ENCODE results near the gene GJC1.
A peak's percentile ranks its signal among the peaks of the same experiment; 100 is the strongest.
"Not testable (repeated sequence)": the region's sequence is repeated elsewhere in the genome, so short reads cannot be mapped to it uniquely, and the experiment has no call there.

The GJC1 gene

GRCh38 chr17:44842748-44843147 lies 12.7 kb upstream of the GJC1 start:
- no peak for DNase-seq

- no peak for DNase-seq
Observed at GRCh38 chr17:44840936-44841335, 10.8 kb upstream of the GJC1 start.

GRCh38 chr17:44840274-44840673 lies 10.2 kb upstream of the GJC1 start:
- no peak for DNase-seq

DNA sequence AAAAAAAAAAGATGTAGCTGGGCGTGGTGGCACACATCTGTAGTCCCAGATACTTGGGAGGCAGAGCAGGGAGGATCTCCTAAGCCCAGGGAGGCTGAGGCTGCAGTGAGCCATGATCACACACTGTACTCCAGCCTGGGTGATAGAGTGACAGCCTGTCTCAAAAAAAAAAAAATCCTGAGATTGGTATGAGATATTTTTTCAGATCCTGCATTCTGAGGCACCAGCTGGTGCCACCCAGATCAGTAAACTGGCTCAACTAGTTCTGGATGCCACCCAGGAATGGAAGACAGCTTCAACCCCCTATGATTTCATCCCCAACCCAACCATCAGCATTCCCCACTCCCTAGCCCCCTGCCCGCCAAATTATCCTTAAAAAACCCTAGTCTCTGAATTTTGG lies 7.1 kb upstream of the GJC1 start:
- no peak for DNase-seq

- no peak for DNase-seq
Observed at GRCh38 chr17:44832805-44833204, 2.7 kb upstream of the GJC1 start.

GRCh38 chr17:44831371-44831770 lies 1.3 kb upstream of the GJC1 start:
- DNase-seq = no peak

GRCh38 chr17:44830359-44831288 lies 537 bp upstream of the GJC1 start:
- DNase-seq = peak; percentile 6 to 8

GRCh38 chr17:44828919-44829522 lies 1.1 kb downstream of the GJC1 start:
- DNase-seq = no peak

DNA sequence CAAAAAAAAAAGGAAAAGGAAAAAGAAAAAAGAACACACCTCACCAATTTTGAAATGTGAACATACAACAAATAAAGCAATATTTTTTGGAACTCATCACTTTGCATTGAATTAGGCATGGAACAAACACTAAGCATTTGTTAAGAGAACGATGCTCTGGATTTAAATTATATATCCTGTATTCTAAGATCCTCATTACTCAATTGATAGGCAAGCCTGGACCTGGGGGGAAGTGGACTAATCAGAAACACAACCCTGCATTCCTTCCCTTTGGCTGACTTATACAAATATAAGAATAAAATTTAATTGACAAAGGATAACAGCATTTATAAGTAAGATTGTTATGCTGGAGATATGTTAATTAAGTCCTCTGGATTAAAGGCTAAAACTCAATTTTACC lies 2.2 kb downstream of the GJC1 start:
- no peak for DNase-seq

DNA sequence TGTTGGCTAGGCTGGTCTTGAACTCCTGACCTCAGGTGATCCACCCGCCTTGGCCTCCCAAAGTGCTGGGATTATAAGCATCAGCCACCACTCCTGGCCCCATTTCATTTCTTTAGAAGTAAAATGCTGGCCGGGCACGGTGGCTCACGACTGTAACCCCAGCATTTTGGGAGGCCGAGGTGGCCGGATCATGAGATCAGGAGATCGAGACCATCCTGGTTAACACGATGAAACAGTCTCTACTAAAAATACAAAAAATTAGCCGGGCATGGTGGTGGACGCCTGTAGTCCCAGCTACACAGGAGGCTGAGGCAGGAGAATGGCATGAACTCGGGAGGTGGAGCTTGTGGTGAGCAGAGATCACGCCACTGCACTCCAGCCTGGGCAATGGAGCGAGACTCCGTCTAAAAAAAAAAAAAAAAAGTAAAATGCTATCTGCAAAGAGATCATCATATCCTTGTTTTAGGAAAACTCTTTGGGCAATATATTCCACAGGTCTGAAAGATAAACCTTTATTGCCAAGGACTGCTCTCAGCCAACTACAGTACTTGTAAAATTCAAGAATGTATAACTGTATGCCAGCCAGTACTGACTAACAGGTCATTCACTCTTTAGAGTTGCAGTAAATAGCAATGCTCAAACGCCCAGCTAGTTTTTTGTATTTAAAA lies 3.8 kb downstream of the GJC1 start:
- no peak for DNase-seq

GRCh38 chr17:44825236-44825635 lies 4.9 kb downstream of the GJC1 start:
- not testable (repeated sequence) for DNase-seq

DNA sequence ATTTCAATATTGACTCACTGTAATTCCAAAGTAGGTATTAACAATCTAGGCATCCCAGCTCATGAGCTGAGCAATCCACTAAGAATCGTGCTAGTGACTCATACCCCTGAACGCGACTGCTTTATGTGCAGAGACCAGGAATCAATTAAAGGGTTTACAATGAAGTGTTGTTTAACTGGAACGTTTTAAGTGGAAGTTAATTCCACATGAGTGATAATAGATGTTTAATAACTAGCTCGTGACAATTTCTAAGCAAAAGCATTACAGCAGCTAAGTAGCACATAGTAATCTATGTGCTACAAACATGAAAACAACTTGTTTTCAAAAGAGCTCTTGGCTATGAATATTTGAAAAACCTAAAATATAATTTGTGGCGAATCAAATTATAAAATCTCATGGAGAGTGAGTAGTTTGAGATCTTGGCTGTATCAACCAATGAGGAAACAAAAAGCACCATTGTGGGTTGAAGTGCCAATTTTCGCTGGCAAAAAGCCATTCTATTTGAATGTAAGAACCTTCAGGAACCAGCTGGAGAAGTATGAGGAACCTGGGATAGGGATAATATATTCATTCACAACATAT lies 9.4 kb downstream of the GJC1 start:
- no peak for DNase-seq

DNA sequence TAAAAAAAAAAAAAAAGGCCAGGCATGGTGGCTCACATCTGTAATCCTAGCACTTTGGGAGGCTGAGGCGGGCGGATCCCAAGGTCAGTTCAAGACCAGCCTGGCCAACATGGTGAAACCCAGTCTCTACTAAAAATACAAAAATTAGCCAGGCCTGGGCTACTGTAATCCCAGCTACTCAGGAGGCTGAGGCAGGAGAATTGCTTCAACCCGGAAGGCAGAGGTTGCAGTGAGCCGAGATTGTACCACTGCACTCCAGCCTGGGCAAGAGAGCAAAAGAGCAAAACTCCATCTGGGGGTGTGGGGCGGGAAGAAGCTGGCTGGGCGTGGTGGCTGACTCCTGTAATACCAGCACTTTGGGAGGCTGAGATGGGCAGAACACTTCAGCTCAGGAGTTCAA lies 11.6 kb downstream of the GJC1 start:
- not testable (repeated sequence) for DNase-seq

GRCh38 chr17:44812263-44812662 lies 17.8 kb downstream of the GJC1 start:
- DNase-seq = no peak

DNA sequence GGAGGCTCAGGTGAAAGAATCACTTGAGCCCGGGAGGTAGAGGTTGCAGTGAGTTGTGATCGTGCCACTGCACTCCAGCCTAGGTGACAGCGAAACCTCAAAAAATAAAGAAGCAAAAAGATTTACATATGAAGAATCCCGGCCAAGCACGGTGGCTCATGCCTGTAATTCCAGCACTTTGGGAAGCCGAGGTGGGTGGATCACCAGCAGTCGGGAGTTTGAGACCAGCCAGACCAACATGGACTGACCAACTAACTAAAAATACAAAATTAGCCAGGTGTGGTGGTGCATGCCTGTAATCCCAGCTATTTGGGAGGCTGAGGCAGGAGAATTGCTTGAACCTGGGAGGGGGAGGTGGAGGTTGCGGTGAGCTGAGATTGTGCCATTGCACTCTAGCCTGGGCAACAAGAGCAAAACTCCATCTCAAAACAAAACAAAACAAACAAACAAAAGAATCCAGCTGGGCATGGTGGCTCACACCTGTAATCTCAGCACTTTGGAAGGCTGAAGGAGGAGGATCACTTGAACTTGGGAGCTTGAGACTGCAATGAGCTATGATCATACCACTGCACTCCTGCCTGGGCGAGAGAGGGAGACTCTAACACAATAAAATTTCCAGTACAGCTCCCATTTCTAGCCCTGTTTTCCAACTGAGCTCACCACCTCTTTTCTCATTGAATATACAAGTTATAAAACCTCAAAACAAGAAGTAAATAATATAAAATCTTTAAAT lies 21.3 kb downstream of the GJC1 start:
- DNase-seq = not testable (repeated sequence)

DNA sequence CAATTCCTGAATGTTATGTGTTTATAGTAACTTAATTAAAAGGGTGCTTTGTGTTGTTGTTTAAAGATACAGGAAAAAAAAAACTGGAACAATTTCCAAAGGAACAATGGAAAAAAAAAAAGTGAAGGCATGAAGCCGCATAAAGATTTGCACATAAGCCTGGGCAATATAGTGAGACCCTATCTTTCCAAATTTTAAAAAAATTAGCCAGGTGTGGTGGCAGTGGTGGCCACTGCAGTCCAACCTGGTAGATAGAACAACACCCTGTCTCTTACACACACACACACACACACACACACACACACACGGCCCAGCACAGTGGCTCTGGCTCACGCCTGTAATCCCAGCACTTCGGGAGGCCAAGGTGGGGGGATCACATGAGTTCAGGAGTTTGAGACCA lies 21.9 kb downstream of the GJC1 start:
- no peak for DNase-seq

DNA sequence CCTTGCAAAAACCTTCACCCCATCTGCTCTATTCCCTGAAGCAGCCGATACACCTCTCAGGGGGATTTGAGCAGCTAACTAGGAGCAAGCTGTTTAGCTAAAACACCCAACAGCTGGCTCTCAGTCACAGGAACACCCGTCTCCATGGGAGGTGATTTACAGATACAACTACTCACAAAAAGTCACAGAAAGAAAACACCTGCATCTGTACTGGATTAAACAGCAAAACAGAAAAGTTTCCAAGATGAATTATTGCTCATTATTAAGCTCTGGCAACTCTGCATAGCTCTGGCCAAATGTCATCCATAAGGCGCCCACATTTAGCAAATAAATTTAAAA lies 22.3 kb downstream of the GJC1 start:
- no peak for DNase-seq

GRCh38 chr17:44807093-44807816 lies 22.8 kb downstream of the GJC1 start:
- DNase-seq = no peak

DNA sequence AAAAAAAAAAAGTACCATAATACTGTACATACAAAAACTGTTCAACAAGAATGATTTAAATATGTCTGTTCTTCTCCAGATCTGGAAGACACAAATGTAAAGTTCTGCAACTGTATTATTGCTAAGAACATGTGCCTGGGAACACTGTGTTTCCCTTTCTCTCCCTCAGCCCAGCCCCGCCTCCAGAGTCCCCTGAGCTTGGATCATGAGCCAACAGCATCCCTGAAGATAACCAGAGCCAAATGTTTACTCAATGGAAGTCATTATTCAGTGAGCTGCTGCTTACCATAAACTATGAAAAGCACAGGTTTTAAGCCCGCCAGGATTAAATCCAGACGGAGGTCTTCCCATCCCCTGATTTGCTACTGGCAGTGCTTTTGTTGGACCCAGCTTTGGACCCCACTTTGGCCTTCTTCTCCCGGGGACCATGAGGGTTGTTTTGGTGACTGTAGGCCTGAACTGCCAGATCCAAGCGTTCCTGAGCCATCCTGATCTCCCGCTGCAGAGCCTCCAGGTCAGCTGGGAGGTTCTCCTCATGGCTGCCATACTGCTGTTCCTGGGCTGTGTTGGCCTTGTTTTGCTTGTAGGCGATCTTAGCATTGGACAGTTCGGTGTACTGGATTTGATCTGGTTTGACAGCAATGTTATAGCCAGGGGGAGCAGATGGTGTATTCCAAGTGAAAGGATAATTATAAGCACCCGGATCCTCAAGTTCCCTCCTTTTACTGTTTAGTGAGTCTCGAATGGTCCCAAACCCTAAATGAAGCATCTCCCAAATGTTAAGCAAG lies 25.6 kb downstream of the GJC1 start:
- DNase-seq = no peak

- no peak for DNase-seq
Observed at GRCh38 chr17:44801880-44802279, 28.2 kb downstream of the GJC1 start.

GRCh38 chr17:44798356-44798755 lies 31.7 kb downstream of the GJC1 start:
- DNase-seq = no peak
